ENCODE data around the gene IGFBP4.
"Not testable (repeated sequence)": the region's sequence is repeated elsewhere in the genome, so short reads cannot be mapped to it uniquely, and the experiment has no call there.

IGFBP4 gene

GRCh38 chr17:40412880-40413279 lies 30.4 kb upstream of the IGFBP4 start:
- no peak for DNase-seq (ENCODE audit: extremely low read depth, low read depth)
- no peak for TF ChIP-seq CTCF (IDR thresholded peaks at IDR 0.05; ENCODE audit: low read depth, low read length)

- DNase-seq (ENCODE audit: extremely low read depth, low read depth) = not testable (repeated sequence)
Measured at GRCh38 chr17:40414312-40414711, 28.9 kb upstream of the IGFBP4 start.

GRCh38 chr17:40415390-40415789 lies 27.9 kb upstream of the IGFBP4 start:
- peak; percentile 30 for DNase-seq (ENCODE audit: extremely low read depth, low read depth)
- peak; percentile 63 for TF ChIP-seq CTCF (IDR thresholded peaks at IDR 0.05; ENCODE audit: low read depth, low read length)

- DNase-seq (ENCODE audit: extremely low read depth, low read depth) = no peak
- no peak for TF ChIP-seq CTCF (IDR thresholded peaks at IDR 0.05; ENCODE audit: low read depth, low read length)
Measured at GRCh38 chr17:40416671-40417070, 26.6 kb upstream of the IGFBP4 start.

GRCh38 chr17:40417258-40417608 lies 26.0 kb upstream of the IGFBP4 start:
- DNase-seq (ENCODE audit: extremely low read depth, low read depth) = no peak
- no peak for TF ChIP-seq CTCF (IDR thresholded peaks at IDR 0.05; ENCODE audit: low read depth, low read length)

- peak; percentile 100 for DNase-seq (ENCODE audit: extremely low read depth, low read depth)
Measured at GRCh38 chr17:40417609-40418427, 25.4 kb upstream of the IGFBP4 start, which contains the start of gene TOP2A. TSS of gene TOP2A (minus strand) at chr17:40417896. CDS start at chr17:40417791, 105 bp downstream.

GRCh38 chr17:40418428-40418706 lies 24.9 kb upstream of the IGFBP4 start:
- DNase-seq (ENCODE audit: extremely low read depth, low read depth) = no peak
- no peak for TF ChIP-seq CTCF (IDR thresholded peaks at IDR 0.05; ENCODE audit: low read depth, low read length)

More at GRCh38 chr17:40417609-40418427, 25.4 kb upstream of the IGFBP4 start, which contains the start of gene TOP2A:
- TF ChIP-seq CTCF (IDR thresholded peaks at IDR 0.05; ENCODE audit: low read depth, low read length) = no peak
